SW 1271 (cell line): Measurements from ENCODE around the gene GPR153.

Experiments
- DNase-seq, 2 experiments: peaks; one replicate each; lab custom pipeline; 2025; lab: John Stamatoyannopoulos, UW

The GPR153 gene

GRCh38 chr1:6286266-6286665 lies 25.4 kb upstream of the GPR153 start:
- DNase-seq, result no peak

GRCh38 chr1:6285336-6285735 lies 24.4 kb upstream of the GPR153 start:
- DNase-seq, result no peak

- no peak for DNase-seq
Observed at GRCh38 chr1:6282577-6283270, 21.8 kb upstream of the GPR153 start.

GRCh38 chr1:6281511-6282402 lies 20.9 kb upstream of the GPR153 start:
- DNase-seq, result no peak

GRCh38 chr1:6280761-6281451 lies 20.0 kb upstream of the GPR153 start:
- no peak for DNase-seq

- no peak for DNase-seq
Observed at GRCh38 chr1:6279613-6280383, 18.9 kb upstream of the GPR153 start.

- no peak for DNase-seq
Observed at GRCh38 chr1:6279066-6279465, 18.2 kb upstream of the GPR153 start.

- DNase-seq, result no peak
Observed at GRCh38 chr1:6278263-6278662, 17.4 kb upstream of the GPR153 start.

- DNase-seq, result no peak
Observed at GRCh38 chr1:6276811-6277555, 16.1 kb upstream of the GPR153 start.

GRCh38 chr1:6275826-6276782 lies 15.2 kb upstream of the GPR153 start:
- DNase-seq, result no peak

GRCh38 chr1:6274622-6275139 lies 13.8 kb upstream of the GPR153 start:
- no peak for DNase-seq

- DNase-seq, result no peak
Observed at GRCh38 chr1:6274102-6274501, 13.2 kb upstream of the GPR153 start.

- DNase-seq, result no peak
Observed at GRCh38 chr1:6273380-6273891, 12.5 kb upstream of the GPR153 start.

GRCh38 chr1:6272868-6273267 lies 12.0 kb upstream of the GPR153 start:
- no peak for DNase-seq

- DNase-seq, result no peak
Observed at GRCh38 chr1:6272452-6272851, 11.6 kb upstream of the GPR153 start.

GRCh38 chr1:6271554-6271953 lies 10.7 kb upstream of the GPR153 start:
- DNase-seq, result no peak

- DNase-seq, result no peak
Observed at GRCh38 chr1:6271006-6271405, 10.1 kb upstream of the GPR153 start.

- no peak for DNase-seq
Observed at GRCh38 chr1:6270401-6270800, 9.5 kb upstream of the GPR153 start.

GRCh38 chr1:6269720-6270400 lies 9.0 kb upstream of the GPR153 start:
- no peak for DNase-seq
